Uterus (tissue), 4 donors: Measurements from ENCODE around the gene MYOM3. TPM values are rescaled to one million over a fixed set of nuclear protein-coding genes. Genes with fewer than 3 reads are reported as not detected.

Experiments
- DNase-seq, 2 donors: peaks; one replicate each; pipeline ENCODE4 v3.0.0-alpha.2; 2019 to 2020
- H3K27ac ChIP-seq, 2 donors: fragments of 200-600 bp; sonication (generic); 1 replicate in 1 of 2; 2 replicates in 1 of 2; pipeline ENCODE4 v1.5.1; 2016 to 2018
- H3K27me3 ChIP-seq, 2 donors: fragments of 200-600 bp; sonication (generic); one replicate each; pipeline ENCODE4 v1.5.1; 2018 to 2019; ENCODE audit warnings: control low read depth in 1 of 2
- H3K36me3 ChIP-seq, 2 donors: fragments of 200-600 bp; sonication (generic); one replicate each; pipeline ENCODE4 v1.5.1; 2019; ENCODE audit warnings: control low read depth in 1 of 2
- H3K4me1 ChIP-seq, 2 donors: fragments of 200-600 bp; sonication (generic); one replicate each; pipeline ENCODE4 v1.5.1; 2018 to 2019; ENCODE audit warnings: control low read depth in 1 of 2
- H3K4me3 ChIP-seq, 2 donors: fragments of 200-600 bp; sonication (generic); 1 replicate in 1 of 2; 2 replicates in 1 of 2; pipeline ENCODE4 v1.5.1; 2018 to 2019; ENCODE audit warnings: mild to moderate bottlenecking in 1 of 2
- H3K9me3 ChIP-seq, 2 donors: fragments of 200-600 bp; sonication (generic); one replicate each; pipeline ENCODE4 v1.5.1; 2019; ENCODE audit warnings: control low read depth in 1 of 2
- CTCF ChIP-seq, 4 experiments: fragments of 200-600 bp in 2 of 4; fragments of 450-650 bp in 2 of 4; sonication (generic) in 2 of 4; IDR thresholded peaks; one replicate each; pipeline ENCODE4 v1.5.1; 2016 to 2019; ENCODE audit warnings: antibody characterized with exemption in 4 of 4, mild to moderate bottlenecking in 2 of 4, moderate library complexity in 1 of 4
- POLR2A ChIP-seq, 2 donors: fragments of 450-650 bp; IDR thresholded peaks; one replicate each; pipeline ENCODE4 v1.6.1; 2016; ENCODE audit warnings: antibody characterized with exemption in 2 of 2, mild to moderate bottlenecking in 1 of 2, moderate library complexity in 1 of 2
- intact Hi-C: fragments of 100-400 bp; cut with DNase I; formaldehyde crosslinking; loops from one replicate; pipeline ENCODE4 v1.15.1; 2023; ENCODE audit warnings: low total_unique reads
- total RNA-seq, 4 donors: library from RNA; depleted of rRNA in 3 of 4; stranded (reverse); fragments of >200 nt in 3 of 4; gene quantifications; one replicate each; pipeline versions ENCODE4 v1.1.0 to v1.2.4, GENCODE V29; 2014 to 2023
- donor health status: DM: yes; HTN: yes; CAD: no.

MYOM3 gene
- total RNA-seq, 4 donors from 2014 or later = under 0.01 to 0.90 (median 0.79) TPM; not detected in 1

GRCh38 chr1:24142546-24143534, 30.9 kb upstream of the MYOM3 start, which contains the start of gene IL22RA1:
Gene IL22RA1 (minus strand): TSS chr1:24143140. CDS start chr1:24143082, 58 bp downstream.
- H3K9me3 ChIP-seq = no peaks in the 10 kb centered on the region
- H3K27ac ChIP-seq = peak within 1 kb of the TSS in 1 of 2 donors; percentile 10
- no peak for DNase-seq
- intact Hi-C loops = no loop called here
- TF ChIP-seq POLR2A (IDR thresholded peaks at IDR 0.05) (no peak), CTCF (IDR thresholded peaks at IDR 0.05) (no peak)
- H3K27me3 ChIP-seq = no peaks in the 10 kb centered on the region
- H3K36me3 ChIP-seq = no peaks in the 10 kb centered on the region
- H3K4me3 ChIP-seq = peak within 1 kb of the TSS; percentile 22 to 29
- no peaks in the 10 kb centered on the region for H3K4me1 ChIP-seq

DNA sequence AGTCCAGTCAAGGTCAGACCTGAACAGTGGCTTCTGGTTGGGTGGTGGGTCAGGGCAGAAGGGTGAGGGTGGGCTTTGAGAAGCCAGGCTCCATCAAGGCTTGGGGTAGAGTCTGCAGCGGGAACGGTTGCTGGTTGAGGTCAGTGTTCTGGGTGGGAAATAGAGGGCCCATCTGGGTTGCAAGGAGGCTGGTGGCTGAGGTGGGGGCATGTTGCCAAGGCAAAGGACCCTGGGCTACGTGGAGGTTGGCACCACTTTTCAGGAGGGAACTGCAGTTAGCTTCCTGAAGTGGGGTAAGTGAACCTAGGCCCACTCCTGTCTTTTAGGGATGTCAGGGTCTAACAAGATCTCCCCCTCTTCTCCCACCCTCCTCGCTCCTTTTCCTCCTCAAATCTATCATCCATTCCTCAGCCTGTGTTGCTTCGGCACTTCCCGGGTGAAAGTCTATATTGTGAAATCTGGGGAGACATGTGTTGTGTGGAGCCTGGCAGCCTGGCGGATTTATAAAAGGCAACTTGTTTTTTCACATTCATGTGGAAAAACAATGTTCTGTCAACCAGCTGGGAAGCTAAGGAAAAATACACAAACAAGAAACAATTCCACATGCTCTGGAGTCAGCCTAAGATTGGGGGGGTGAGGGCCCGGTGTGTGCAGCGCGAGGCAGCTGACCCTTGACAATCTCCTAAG, 29.5 kb upstream of the MYOM3 start:
- intact Hi-C loops = no loop called here
- Histone ChIP-seq H3K9me3 (no peaks in the 10 kb centered on the region), H3K4me1 (no peaks in the 10 kb centered on the region), H3K36me3 (no peaks in the 10 kb centered on the region), H3K27ac (no peak overlapping the region), H3K27me3 (no peaks in the 10 kb centered on the region), H3K4me3 (no peak overlapping the region)
- no peak for DNase-seq
- TF ChIP-seq POLR2A (IDR thresholded peaks at IDR 0.05) = no peak
- TF ChIP-seq CTCF (IDR thresholded peaks at IDR 0.05) = no peak

DNA sequence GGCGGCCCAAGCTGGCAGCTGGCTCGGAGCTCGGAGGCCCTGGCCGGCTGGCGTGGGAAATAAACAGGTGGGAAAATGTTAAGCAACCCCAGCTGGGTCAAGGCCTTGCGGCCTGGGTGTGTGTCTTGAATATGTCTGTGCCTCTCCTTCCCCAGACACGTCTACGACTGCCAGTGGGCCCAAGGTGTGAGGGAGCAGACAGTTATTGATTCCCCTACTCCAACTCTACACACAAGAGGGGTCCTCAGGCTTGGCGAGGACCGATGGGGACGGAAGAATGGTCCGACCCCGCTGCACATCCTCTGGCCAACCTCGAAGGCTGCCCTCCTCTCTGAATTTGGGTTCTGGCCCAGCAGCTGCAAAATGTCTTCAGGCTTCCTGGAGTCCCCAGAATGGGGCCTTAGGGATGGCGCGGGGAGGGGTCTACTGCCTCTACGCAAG, 28.8 kb upstream of the MYOM3 start:
- Histone ChIP-seq H3K27me3 (no peaks in the 10 kb centered on the region), H3K36me3 (no peaks in the 10 kb centered on the region), H3K9me3 (no peaks in the 10 kb centered on the region), H3K4me1 (no peaks in the 10 kb centered on the region), H3K4me3 (no peak overlapping the region), H3K27ac (no peak overlapping the region)
- intact Hi-C loops = no loop called here
- DNase-seq = no peak
- TF ChIP-seq POLR2A (IDR thresholded peaks at IDR 0.05) (no peak), CTCF (IDR thresholded peaks at IDR 0.05) (no peak)

- no peak overlapping the region for H3K27ac ChIP-seq
- H3K4me1 ChIP-seq = no peaks in the 10 kb centered on the region
- no peak for TF ChIP-seq POLR2A (IDR thresholded peaks at IDR 0.05)
- no peak for TF ChIP-seq CTCF (IDR thresholded peaks at IDR 0.05)
- intact Hi-C loops = no loop called here
- no peaks in the 10 kb centered on the region for H3K36me3 ChIP-seq
- no peaks in the 10 kb centered on the region for H3K9me3 ChIP-seq
- no peak overlapping the region for H3K4me3 ChIP-seq
- DNase-seq = no peak
- no peaks in the 10 kb centered on the region for H3K27me3 ChIP-seq
These were observed 28.0 kb upstream of the MYOM3 start for GRCh38 chr1:24139841-24140425.
